Loucy (cell line): ENCODE data around the gene BAIAP3.

Source experiments
- H2AFZ ChIP-seq: fragments of 200-600 bp; sonication (generic); 2 replicates; pipeline ENCODE4 v1.6.0; 2016; ENCODE audit warnings: antibody characterized with exemption, mild to moderate bottlenecking, low read length, moderate library complexity
- H3F3A ChIP-seq: fragments of 200-600 bp; 2 replicates; pipeline ENCODE4 v1.6.0; 2016; ENCODE audit warnings: antibody characterized with exemption, low read depth, mild to moderate bottlenecking
- H3K27me3 ChIP-seq: fragments of 200-600 bp; sonication (generic); 2 replicates; pipeline ENCODE4 v1.6.1; 2014; ENCODE audit warnings: low read length, mild to moderate bottlenecking; ENCODE audit not compliant: insufficient read depth, poor library complexity, severe bottlenecking
- H3K36me3 ChIP-seq: fragments of 200-600 bp; sonication (generic); 2 replicates; pipeline ENCODE4 v1.6.1; 2016; ENCODE audit warnings: low read length; ENCODE audit not compliant: insufficient read depth
- H3K4me1 ChIP-seq: fragments of 200-600 bp; sonication (generic); 2 replicates; pipeline ENCODE4 v1.5.1; 2014; ENCODE audit warnings: low read length, mild to moderate bottlenecking; ENCODE audit not compliant: insufficient read depth, poor library complexity, severe bottlenecking
- H3K4me2 ChIP-seq: fragments of 200-600 bp; sonication (generic); 2 replicates; pipeline ENCODE4 v1.6.0; 2014; ENCODE audit warnings: antibody characterized with exemption, low read length, low read depth, mild to moderate bottlenecking; ENCODE audit not compliant: poor library complexity, severe bottlenecking
- H3K4me3 ChIP-seq: fragments of 200-600 bp; sonication (generic); 2 replicates; pipeline ENCODE4 v1.5.1; 2014; ENCODE audit warnings: low read length, mild to moderate bottlenecking, mixed read lengths; ENCODE audit not compliant: poor library complexity, severe bottlenecking
- H3K79me2 ChIP-seq: fragments of 200-600 bp; sonication (generic); 2 replicates; pipeline ENCODE4 v1.6.1; 2014; ENCODE audit warnings: low read length; ENCODE audit not compliant: insufficient read depth
- H3K9ac ChIP-seq: fragments of 200-600 bp; sonication (generic); 2 replicates; pipeline ENCODE4 v1.6.0; 2014; ENCODE audit warnings: mild to moderate bottlenecking, low read depth, low read length, moderate library complexity; ENCODE audit not compliant: poor library complexity, severe bottlenecking
- H3K9me2 ChIP-seq: fragments of 200-600 bp; sonication (generic); replicated peaks from 2 replicates; pipeline ENCODE4 v1.6.1; 2016; ENCODE audit warnings: low read depth, low read length, mixed read lengths
- H3K9me3 ChIP-seq: fragments of 200-600 bp; sonication (generic); 2 replicates; pipeline ENCODE4 v1.6.1; 2014; ENCODE audit warnings: mild to moderate bottlenecking, antibody characterized with exemption, low read length, low read depth; ENCODE audit not compliant: insufficient read depth
- H4K20me1 ChIP-seq: fragments of 200-600 bp; sonication (generic); 2 replicates; pipeline ENCODE4 v1.6.0; 2014; ENCODE audit warnings: antibody characterized with exemption, low read length, mild to moderate bottlenecking; ENCODE audit not compliant: insufficient read depth, poor library complexity, severe bottlenecking
- CTCF ChIP-seq: fragments of 200-600 bp; sonication (generic); conservative IDR thresholded peaks from 2 replicates; pipeline ENCODE4 v1.5.1; 2014; ENCODE audit warnings: mild to moderate bottlenecking, antibody characterized with exemption, low read length
- EZH2phosphoT487 ChIP-seq: fragments of 200-600 bp; IDR thresholded peaks from 2 replicates; pipeline ENCODE4 v1.6.1; 2018; ENCODE audit warnings: antibody characterized with exemption, mild to moderate bottlenecking, moderate library complexity, borderline replicate concordance

Gene BAIAP3

GRCh38 chr16:1362807-1363206 lies 29.4 kb downstream of the BAIAP3 start:
- H3K36me3 ChIP-seq, result no peaks in the 10 kb centered on the region
- TF ChIP-seq CTCF, result no peak
- no peak for TF ChIP-seq EZH2phosphoT487
- no peaks in the 10 kb centered on the region for H3K9me3 ChIP-seq
- no peak overlapping the region for H2AFZ ChIP-seq
- no peak overlapping the region for H3K9ac ChIP-seq
- H3K27me3 ChIP-seq, result no peaks in the 10 kb centered on the region
- no peaks in the 10 kb centered on the region for H4K20me1 ChIP-seq
- no peaks in the 10 kb centered on the region for H3F3A ChIP-seq
- no peaks in the 10 kb centered on the region for H3K79me2 ChIP-seq
- H3K4me2 ChIP-seq, result no peak overlapping the region
- H3K4me1 ChIP-seq, result no peaks in the 10 kb centered on the region
- H3K9me2 ChIP-seq, result no peaks in the 10 kb centered on the region
- H3K4me3 ChIP-seq, result no peak overlapping the region

- TF ChIP-seq CTCF (peak; percentile 56), EZH2phosphoT487 (no peak)
- no peak overlapping the region for H2AFZ ChIP-seq
- no peaks in the 10 kb centered on the region for H3K36me3 ChIP-seq
- H3K9ac ChIP-seq, result no peak overlapping the region
- no peaks in the 10 kb centered on the region for H3K9me3 ChIP-seq
- H3K4me3 ChIP-seq, result no peak overlapping the region
- H3K79me2 ChIP-seq, result no peaks in the 10 kb centered on the region
- H3F3A ChIP-seq, result no peaks in the 10 kb centered on the region
- no peaks in the 10 kb centered on the region for H3K4me1 ChIP-seq
- no peaks in the 10 kb centered on the region for H3K27me3 ChIP-seq
- no peaks in the 10 kb centered on the region for H3K9me2 ChIP-seq
- H4K20me1 ChIP-seq, result no peaks in the 10 kb centered on the region
- no peak overlapping the region for H3K4me2 ChIP-seq
Measured at GRCh38 chr16:1363501-1364041, 30.1 kb downstream of the BAIAP3 start.

- Histone ChIP-seq H3K9ac (no peak overlapping the region), H2AFZ (no peak overlapping the region), H3K9me2 (no peaks in the 10 kb centered on the region), H3K79me2 (no peaks in the 10 kb centered on the region), H3F3A (no peaks in the 10 kb centered on the region), H3K4me1 (no peaks in the 10 kb centered on the region), H4K20me1 (no peaks in the 10 kb centered on the region), H3K36me3 (no peaks in the 10 kb centered on the region), H3K4me2 (no peak overlapping the region), H3K27me3 (no peaks in the 10 kb centered on the region), H3K9me3 (no peaks in the 10 kb centered on the region), H3K4me3 (no peak overlapping the region)
- TF ChIP-seq EZH2phosphoT487, result no peak
- no peak for TF ChIP-seq CTCF
Measured at GRCh38 chr16:1364510-1364909, 31.1 kb downstream of the BAIAP3 start.
